Activated CD4-positive, alpha-beta T cell treated with anti-CD3 and anti-CD28 coated beads, Interleukin-2, Interleukin-4, amounts not matched to agents 100 ng/mL and 50 ng/mL, durations not matched to agents 16 hours and 8 hours (primary cell): Measurements from ENCODE around the gene CAP1.
"Not testable (repeated sequence)": the region's sequence is repeated elsewhere in the genome, so short reads cannot be mapped to it uniquely, and the experiment has no call there.

ENCODE experiments used
- DNase-seq: peaks from one replicate; pipeline ENCODE4 v3.0.0-alpha.2; 2020; ENCODE audit warnings: low spot score

Gene CAP1

DNA sequence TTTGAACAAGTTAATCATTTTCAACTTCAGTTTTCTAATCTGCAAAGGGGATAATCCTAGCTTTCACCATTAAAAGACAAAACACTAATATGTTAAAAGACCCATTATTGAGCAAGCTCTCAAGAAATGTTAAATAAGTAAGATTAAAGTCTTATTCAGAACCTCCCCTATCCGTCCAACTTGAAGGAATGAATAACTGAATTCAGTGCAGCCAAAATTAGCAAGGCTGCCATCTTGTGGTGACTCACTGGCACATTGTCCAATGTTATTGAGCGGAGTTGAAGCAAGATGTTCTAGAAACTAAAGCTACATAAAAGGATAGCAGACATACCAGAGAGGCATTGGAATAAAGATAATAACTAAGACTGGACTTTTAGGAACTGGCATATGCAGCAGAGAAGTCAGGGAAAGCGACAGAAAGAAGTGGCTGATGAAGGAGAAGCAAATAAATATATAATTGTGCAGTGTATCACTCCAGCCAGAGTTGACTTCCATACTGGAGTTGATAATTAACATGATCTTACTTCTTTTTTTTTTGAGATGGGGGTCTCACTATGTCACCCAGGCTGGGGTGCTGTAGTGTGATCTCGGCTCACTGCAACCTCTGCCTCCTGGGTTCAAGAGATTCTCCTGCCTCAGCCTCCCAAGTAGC lies 8.2 kb upstream of the CAP1 start:
- peak; percentile 64 for DNase-seq

DNA sequence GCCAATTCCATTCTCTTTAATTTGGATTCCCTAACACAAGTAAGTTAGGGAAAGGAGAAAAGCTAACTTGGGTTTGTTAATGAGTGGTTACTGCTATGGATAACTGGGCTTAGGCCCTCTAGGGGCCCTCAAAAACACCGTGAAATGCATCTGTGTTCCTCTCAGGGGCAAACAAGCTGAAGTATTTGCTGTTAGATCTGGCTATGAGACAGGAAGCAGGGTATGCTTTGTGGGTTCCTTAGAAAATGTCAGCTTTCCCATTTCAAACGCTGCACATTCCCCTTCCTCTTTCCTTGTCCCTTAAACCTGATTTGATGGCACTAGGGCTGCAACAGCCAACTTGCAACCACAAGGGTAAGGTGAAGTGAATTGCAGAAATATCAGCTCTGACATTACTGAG lies 5.7 kb upstream of the CAP1 start:
- DNase-seq, result no peak

DNA sequence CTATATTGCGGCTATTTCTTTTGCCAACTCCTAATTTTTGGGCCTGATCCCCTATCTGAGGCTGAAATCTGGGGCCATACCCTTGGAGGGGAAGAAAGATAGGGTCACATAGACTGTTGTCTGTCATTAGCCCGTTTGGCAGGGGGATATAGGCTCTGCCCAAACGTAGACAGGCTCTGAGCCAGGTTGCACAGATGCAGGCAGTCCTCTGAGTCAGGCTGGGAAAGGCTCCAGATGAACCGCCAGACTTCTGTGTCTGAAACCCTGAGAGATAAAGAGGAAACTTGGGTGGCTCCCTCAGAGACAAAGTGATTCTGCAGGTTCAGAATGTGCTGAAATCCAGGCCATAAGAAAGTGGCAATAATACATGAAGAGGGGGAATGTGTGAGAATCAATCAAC lies 4.0 kb upstream of the CAP1 start:
- DNase-seq, result no peak

DNA sequence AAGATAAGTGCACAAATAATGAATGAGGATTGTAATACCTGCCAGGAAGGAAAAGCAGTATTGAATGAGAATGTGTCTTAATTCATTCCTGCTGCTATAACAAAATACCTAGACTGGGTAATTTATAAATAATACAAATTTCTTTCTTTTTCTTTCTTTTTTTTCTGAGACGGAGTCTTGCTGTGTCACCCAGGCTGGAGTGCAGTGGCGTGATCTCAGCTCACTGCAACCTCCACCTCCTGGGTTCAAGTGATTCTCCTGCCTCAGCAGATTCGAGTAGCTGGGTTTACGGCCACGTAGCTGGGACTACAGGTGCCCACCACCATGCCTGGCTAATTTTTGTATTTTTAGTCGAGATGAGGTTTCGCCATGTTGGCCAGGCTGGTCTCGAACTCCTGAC lies 3.3 kb upstream of the CAP1 start:
- not testable (repeated sequence) for DNase-seq

DNA sequence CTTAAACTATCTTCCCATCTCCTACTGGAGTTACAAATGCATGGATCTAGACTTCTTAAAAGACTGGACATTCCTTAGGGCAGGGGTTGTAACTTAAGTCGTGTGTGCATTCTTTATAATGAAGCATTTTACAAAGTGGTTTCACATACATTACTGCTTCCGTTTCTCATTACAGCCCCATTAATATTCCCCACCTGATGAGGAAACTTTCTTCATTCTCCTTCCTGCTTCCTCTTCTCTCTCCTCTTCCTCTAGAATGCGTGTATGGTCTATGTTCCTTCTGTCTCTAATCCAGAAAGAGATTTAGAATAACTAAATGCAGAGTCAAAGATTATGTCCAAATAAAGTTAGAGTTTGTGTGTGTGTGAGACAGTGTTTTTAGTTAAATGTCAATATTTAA lies 1.8 kb upstream of the CAP1 start:
- DNase-seq, result no peak

DNA sequence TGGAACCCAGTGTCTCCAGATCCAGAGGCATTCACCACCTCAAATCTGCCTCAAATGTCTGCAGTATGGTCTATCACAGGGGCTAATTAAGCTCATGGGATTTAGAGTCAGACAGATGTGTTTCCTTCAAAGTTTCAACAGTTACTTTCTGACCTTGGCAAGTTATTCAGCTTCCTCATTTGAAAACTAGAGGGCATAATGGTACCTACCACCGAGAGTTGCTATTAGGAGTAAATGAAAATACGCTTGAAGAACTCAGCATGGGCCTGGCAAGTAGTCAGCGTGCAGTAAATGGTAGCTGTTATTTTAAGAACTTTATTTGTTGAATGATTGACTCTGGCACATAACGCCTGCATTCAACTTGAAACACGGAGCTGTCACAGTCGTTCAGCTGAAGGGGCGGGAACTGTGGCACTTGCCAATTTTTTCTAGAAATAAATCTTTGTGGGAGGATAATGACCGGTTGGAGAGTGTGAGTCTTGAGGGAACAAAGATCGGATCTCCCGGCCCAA lies 1.2 kb upstream of the CAP1 start:
- no peak for DNase-seq

DNA sequence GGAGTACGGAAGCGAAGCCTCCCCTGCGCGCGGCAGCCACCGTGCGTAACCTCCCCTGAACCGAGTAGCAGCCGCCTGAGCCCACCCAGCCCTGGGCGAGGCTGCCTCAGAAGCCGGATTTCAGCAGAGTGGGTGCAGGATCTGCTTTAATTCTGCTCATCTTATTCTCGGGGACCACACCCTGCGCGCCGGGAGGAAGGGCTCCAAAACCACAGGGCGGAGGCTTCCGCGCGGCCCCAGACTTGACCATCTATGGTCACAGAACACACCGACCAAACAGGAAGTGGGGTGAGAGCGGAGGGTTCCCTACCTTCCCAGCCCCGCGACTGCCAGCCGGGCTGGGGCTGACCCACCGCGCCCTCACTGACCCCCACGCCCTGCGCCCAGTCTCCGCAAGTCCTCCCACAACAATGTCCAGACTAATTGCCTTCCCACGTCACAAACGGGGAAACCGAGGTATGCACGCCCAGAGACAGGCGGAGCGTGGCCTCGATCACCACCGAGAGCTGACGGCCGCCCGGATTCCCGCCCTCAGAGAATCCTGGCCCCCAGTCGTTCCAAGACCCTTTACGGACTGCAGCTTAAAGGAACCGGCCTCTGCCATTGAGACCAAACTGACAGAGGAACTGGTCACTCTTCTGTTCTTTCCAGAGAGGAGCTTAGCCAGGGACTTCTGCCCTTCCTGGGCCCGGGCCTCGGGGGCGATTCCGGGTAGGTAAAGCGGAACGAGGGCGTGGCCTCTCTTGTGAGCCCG lies 595 bp upstream of the CAP1 start:
- peak; percentile 91 for DNase-seq

DNA sequence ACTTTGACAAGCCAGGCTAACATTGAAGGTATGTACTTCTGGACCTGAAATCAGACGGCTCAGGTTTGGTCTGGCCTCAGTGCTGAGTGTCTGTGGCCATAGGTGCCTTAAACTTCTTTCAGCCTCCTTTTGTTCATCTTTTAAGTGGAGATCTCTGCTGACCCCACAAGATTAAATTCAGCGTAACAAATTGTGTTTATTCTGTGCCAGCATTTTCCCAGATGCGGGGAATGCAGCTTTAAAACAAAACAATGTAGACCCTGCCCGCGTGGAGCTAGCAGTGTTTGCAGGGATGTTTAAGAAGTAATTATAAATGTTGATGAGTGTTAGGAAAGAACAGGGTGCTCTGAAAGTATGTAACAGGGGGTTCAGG lies 923 bp downstream of the CAP1 start:
- no peak for DNase-seq

DNA sequence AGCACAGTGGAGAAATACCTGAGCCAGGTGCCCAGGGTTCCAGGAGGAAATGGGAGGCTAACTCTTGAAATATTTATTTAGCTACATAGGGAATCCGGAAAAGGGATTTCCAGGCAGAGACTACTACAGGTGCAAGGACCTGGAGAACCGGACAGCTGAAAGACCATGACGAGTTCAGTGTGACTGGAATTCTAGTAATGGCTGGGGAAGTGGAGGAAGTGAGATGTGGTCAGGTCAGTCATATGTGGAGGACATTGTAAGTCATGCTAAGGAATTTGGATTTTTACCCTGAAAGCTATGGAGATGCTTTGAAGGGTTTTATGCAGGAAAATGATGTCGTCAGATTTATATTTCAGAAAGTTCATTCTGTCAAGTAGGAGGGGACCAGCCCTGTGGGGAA lies 1.8 kb downstream of the CAP1 start:
- no peak for DNase-seq

DNA sequence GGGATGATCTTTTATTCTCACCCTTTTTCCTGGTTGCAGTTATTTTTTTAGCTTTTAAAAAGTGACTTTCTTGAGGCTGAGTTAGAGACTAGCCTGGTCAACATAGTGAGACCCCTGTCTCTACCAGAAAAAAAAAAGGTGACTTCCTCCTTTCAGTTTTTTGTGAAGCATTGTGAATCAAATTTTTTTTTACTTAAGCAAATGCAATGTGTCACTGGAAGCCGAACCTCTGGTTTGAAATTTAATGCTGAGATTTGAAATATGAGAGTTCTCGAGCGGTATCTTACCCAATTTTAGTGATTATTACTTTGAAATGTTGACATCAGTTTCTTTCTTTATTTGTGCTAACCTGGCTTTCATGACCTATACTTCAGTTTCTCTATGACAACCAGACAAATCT lies 3.6 kb downstream of the CAP1 start:
- no peak for DNase-seq

DNA sequence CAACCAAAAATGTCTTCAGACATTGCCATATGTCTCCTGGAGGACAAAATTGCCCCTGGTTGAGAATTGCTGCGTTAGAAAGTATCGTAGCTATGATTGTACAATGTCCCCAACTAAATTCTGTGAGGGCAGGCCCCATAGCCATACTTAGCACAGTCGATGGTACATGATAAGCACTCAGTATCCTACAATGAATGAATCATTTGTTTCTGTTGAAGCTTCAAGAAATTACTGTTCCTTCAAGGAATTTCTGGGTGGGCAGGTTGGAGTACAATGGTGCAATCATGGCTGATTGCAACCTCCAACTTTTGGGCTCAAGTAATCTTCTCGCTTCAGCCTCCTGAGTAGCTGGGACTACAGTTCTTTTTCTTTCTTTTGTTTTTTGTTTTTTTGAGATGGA lies 4.7 kb downstream of the CAP1 start:
- no peak for DNase-seq

DNA sequence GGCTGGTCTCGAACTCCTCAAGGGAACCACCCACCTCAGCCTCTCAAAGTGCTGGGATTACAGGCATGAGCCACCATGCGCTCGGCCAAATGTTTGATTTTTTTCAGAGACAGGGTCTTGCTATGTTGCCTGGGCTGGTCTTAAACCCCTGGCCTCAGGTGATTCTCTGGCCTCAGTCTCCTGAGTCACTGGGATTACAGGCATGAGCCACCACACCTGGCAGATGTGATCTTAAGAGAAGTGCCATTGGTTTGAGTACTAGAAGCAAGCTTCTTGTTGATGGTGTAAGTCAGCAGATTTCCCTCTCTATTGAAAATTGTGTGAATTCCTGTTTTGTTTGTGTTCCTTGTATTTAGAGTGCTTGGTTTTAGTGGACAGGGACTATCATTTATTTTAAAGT lies 5.2 kb downstream of the CAP1 start:
- no peak for DNase-seq

DNA sequence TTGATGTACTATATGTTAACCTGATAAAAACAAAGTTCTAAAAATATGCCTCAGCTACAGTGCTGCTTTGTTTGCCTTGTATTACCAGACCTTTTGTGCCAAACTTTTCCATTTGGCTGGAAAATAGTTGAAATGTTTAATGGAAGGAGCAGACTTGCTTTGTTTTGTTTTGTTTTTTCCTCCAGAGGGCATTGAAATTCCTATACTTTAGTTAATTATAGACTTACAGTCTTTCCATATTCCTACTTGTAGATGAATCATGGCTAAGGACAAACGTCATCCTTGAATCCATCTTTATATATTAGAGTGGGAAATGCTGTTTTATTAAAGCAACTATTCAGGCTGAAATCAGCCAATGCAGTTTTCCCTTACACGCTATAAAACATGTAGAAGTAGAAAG lies 6.7 kb downstream of the CAP1 start:
- no peak for DNase-seq

DNA sequence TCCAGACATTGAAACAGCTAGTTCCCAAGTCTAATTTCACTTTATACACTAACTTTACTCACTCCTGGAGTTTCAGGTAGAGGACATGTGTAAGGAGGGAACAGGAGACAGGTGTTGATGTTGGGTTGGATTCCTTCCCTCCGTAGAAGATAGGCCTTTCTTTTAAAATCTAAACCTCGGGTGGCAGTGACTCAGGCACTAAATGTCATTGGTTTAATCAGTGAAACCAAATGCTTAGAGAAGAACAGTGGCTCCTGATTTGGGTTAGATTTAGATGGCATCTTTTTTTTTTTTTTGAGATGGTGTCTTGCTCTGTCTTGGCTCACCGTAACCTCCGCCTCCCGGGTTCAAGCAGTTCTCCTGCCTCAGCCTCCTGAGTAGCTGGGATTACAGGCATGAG lies 7.2 kb downstream of the CAP1 start:
- no peak for DNase-seq

DNA sequence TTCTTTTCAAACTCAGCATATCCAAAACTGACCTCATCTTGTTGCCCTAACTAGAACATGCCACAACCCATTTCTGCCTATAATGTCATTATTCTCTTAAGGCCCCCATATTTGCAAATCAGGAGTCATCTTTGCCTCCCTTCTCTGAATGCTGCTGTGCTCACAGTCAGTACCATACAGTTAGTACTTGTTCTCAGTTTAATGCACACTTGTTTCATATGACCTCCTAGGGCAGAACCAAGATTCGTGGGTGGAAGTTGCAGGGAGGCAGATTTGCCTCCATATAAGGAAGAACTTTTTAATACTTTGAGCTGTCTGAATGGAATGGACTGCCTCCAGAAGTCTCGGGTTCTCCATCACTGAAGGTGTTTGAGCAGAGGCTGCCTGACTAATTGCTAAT lies 9.2 kb downstream of the CAP1 start:
- no peak for DNase-seq

DNA sequence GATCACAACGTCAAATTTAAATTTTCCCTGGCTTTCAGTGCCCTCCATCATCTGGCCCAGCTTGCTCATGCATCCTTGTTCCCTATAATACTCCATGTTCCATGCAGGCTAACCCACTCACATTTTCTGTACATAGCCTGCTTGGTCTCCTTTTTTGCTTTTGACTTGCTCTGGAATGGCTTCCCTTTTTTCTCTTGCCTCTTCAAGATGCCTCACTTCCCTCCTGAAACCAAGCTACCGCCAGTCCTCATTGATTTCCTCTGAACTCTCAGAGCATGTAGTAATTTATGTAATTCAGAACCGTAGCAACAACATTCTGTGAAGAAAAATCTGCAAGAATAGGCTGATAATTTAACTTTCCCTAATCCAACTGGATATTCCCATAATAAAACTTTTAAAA lies 10.3 kb downstream of the CAP1 start:
- DNase-seq, result no peak

DNA sequence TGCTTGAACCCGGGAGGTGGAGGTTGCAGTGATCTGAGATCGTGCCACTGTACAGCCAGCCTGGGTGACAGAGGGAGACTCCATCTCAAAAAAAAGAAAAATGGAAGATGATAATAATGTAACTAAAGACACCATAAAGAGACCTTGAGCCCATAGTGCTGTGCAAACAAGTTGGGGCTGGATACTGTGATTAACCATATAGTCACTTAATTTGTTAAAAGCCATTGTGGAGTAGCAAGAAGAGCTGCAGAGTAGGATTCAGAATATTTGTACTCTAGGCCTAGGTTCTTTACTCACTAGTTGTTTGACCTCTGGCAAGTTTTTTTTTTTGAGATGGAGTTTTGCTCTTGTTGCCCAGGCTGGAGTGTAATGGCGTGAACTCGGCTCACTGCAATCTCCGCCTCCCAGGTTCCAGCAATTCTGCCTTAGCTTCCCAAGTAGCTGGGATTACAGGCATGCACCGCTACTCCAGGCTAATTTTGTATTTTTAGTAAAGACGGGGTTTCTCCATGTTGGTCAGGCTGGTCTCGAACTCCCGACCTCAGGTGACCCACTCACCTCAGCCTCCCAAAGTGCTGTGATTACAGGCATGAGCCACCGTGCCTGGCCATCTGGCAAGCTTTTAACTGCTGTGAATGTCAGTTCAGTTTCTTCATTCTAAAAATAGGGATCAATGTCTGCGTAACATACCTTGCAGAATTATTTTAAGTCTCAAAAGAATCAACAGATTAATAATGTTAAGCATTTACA lies 12.8 kb downstream of the CAP1 start:
- DNase-seq, result no peak

DNA sequence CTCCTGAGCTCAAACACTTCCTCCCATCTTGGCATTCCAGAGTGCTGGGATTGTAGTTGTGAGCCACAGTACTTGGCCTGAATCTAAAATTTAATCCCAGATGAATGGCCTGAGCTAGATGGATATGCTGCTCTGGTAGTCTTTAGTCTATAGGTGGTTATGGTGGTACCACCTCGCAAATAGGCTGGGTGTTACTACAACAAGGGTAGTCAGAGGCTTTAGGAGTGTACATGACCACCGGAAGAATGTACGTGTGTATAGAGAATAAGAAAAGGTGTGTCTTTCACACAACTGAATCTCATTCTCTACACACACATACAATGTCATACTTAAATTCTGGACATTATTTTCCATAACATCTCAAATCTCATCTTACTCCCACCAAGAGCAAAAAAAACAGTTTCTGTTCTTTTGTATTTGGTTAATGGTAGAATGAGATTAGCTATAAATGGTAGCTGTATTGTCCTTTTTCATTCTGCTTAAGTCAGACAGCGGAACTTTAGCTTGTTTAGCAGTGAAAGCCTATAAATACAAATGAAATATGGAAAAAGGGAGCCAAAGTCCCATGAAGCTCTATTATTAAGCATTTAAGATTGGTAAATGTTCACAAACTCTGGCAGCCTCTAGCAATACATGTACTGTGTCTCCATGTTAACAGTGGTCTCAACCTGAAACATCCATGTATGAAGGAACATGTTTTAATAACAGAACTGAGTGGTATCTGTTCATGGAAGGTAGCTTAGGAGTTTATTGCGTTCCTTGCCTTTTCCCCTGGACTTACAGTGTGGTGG lies 16.2 kb downstream of the CAP1 start:
- DNase-seq, result no peak

DNA sequence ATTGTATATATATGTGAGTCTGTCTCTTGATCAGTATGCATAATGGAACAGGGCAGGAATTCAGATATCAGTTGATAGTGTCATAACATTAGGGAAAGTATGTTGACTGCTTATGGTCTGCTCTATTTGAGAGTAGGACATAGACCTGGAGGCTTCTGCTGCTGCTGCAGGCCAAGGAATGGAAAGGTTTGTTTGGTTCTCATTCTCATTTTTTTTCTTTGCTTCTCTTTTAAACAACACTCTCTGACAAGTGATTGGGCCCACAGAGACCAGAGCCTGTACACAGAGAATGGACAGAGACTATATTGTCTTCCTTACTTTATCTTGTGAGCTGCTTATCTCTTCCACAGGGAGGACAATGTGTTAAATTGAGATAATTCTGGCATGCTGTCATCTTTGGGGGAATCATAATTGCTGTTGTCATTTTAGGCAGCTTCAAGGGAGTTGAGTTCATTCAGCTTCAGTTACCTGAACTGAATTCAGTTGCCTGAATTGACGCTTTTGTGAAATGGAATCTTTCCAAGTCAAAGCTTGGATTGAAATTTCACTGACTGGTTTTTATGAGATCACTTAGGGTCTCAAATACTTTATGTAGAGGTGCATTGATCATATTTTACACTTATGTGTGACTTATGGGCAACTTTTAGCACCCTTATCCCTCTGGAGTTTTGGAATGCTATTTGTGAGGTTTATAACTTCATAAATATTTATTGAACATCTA lies 16.9 kb downstream of the CAP1 start:
- no peak for DNase-seq

DNA sequence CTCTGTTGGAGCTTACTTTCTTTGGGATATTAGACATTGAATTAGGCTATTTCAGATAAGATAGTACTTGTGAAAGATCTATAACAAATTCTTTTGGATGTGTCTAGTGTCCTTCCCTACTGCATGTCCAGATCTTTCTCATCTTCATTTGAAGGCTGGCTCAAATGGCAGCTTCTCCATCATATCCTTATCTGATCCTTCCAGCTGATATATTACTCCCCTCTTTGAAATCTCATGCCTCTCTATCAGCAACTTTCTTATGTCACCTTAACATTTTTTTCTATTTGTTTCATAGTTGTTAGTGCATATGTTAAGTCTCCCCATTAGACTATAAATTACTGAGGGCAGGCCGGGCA lies 17.5 kb downstream of the CAP1 start:
- no peak for DNase-seq

DNA sequence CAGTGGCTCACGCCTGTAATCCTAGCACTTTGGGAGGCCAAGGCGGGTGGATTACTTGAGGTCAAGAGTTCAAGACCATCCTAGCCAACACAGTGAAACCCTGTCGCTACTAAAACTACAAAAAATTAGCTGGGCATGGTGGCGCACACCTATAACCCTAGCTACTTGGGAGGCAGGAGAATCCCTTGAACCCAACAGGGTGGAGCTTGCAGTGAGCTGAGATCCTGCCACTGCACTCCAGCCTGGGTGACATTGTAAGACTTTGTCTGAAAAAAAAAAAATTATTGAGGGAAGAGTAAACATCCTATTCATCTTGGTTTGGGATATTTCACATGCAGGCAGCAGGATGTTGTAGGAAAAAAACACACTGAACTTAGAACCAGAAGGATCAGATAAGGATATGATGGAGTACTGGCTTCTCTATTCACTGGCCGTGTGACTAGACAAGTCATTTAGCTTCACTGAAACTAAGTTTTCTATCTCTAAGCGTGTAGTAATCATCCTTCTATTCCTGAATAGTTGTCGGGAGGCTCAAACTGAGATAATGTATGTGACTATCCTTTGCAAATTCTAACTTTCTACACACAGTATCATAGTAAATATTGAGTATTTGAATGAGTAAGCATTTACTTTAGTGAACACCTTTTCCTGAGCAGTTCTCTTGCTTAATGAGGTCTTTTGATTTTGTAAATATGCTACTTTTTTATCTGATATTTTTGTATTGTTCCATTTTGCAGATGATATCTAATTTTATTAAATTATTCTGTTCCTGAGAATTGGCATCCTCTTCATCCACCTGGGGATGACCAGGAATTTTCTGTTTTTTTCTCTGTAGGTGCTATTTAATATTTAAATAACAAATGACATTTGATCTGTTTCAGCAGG lies 18.2 kb downstream of the CAP1 start:
- peak; percentile 58 for DNase-seq
